OCI-LY1 (cell line): ENCODE data around the gene NXPH4.

Experiments
- H2AFZ ChIP-seq: fragments of 200-600 bp; sonication (generic), shearing (Covaris generic); 2 replicates; pipeline ENCODE4 v1.6.0; 2014; ENCODE audit warnings: antibody characterized with exemption, mild to moderate bottlenecking, low read length
- H3F3A ChIP-seq: fragments of 200-600 bp; sonication (generic), shearing (Covaris generic); 2 replicates; pipeline ENCODE4 v1.6.0; 2014; ENCODE audit warnings: mild to moderate bottlenecking, antibody characterized with exemption, low read length, moderate library complexity; ENCODE audit not compliant: insufficient read depth
- H3K27ac ChIP-seq: fragments of 200-600 bp; sonication (generic); 2 replicates; pipeline ENCODE4 v1.5.1; 2014; ENCODE audit warnings: low read length, mixed run types, mild to moderate bottlenecking, low read depth; ENCODE audit not compliant: poor library complexity, severe bottlenecking
- H3K27me3 ChIP-seq: fragments of 200-600 bp; sonication (generic); 2 replicates; pipeline ENCODE4 v1.6.0; 2014; ENCODE audit warnings: antibody characterized with exemption, mild to moderate bottlenecking, low read length, moderate library complexity; ENCODE audit not compliant: insufficient read depth
- H3K36me3 ChIP-seq: fragments of 200-600 bp; sonication (generic); 2 replicates; pipeline ENCODE4 v1.6.1; 2014; ENCODE audit warnings: mild to moderate bottlenecking, antibody characterized with exemption, low read length, moderate library complexity, mixed read lengths; ENCODE audit not compliant: insufficient read depth
- H3K4me1 ChIP-seq: fragments of 200-600 bp; sonication (generic); 2 replicates; pipeline ENCODE4 v1.5.1; 2014; ENCODE audit warnings: mild to moderate bottlenecking, low read length, moderate library complexity; ENCODE audit not compliant: insufficient read depth, severe bottlenecking
- H3K4me2 ChIP-seq: fragments of 200-600 bp; sonication (generic), shearing (Covaris generic); 2 replicates; pipeline ENCODE4 v1.6.1; 2014; ENCODE audit warnings: low read length
- H3K4me3 ChIP-seq: fragments of 200-600 bp; sonication (generic); 2 replicates; pipeline ENCODE4 v1.5.1; 2014; ENCODE audit warnings: low read length, low read depth, mild to moderate bottlenecking, mixed read lengths; ENCODE audit not compliant: poor library complexity, severe bottlenecking
- H3K79me2 ChIP-seq: fragments of 200-600 bp; shearing (Covaris generic); 2 replicates; pipeline ENCODE4 v1.6.1; 2016; ENCODE audit warnings: mixed run types, low read length, mixed read lengths; ENCODE audit not compliant: insufficient read depth
- H3K9ac ChIP-seq: fragments of 200-600 bp; sonication (generic), shearing (Covaris generic); 2 replicates; pipeline ENCODE4 v1.6.1; 2014; ENCODE audit warnings: mild to moderate bottlenecking, low read length, mixed read lengths
- H3K9me2 ChIP-seq: fragments of 200-600 bp; sonication (generic), shearing (Covaris generic); 2 replicates; pipeline ENCODE4 v1.6.1; 2014; ENCODE audit warnings: low read depth, mild to moderate bottlenecking, low read length, mixed read lengths
- H3K9me3 ChIP-seq: fragments of 200-600 bp; shearing (Covaris generic); 2 replicates; pipeline ENCODE4 v1.6.1; 2014; ENCODE audit warnings: low read length, mixed read lengths
- H4K20me1 ChIP-seq: fragments of 200-600 bp; sonication (generic), shearing (Covaris generic); 2 replicates; pipeline ENCODE4 v1.6.0; 2016; ENCODE audit warnings: mild to moderate bottlenecking, low read length; ENCODE audit not compliant: insufficient read depth
- EZH2 ChIP-seq: fragments of 200-600 bp; sonication (generic), shearing (Covaris generic); IDR thresholded peaks from 2 replicates; pipeline ENCODE4 v1.8.0; 2017; ENCODE audit warnings: borderline replicate concordance, mixed run types, mild to moderate bottlenecking, antibody characterized with exemption, low read length, moderate library complexity, mixed read lengths
- TF ChIP-seq, protein P1 (sequence below): fragments of 200-600 bp; sonication (generic), shearing (Covaris generic); IDR thresholded peaks from 2 replicates; pipeline ENCODE4 v1.5.1; 2017; ENCODE audit warnings: mild to moderate bottlenecking, antibody characterized with exemption, low read length, moderate library complexity, mixed read lengths

Gene NXPH4

DNA sequence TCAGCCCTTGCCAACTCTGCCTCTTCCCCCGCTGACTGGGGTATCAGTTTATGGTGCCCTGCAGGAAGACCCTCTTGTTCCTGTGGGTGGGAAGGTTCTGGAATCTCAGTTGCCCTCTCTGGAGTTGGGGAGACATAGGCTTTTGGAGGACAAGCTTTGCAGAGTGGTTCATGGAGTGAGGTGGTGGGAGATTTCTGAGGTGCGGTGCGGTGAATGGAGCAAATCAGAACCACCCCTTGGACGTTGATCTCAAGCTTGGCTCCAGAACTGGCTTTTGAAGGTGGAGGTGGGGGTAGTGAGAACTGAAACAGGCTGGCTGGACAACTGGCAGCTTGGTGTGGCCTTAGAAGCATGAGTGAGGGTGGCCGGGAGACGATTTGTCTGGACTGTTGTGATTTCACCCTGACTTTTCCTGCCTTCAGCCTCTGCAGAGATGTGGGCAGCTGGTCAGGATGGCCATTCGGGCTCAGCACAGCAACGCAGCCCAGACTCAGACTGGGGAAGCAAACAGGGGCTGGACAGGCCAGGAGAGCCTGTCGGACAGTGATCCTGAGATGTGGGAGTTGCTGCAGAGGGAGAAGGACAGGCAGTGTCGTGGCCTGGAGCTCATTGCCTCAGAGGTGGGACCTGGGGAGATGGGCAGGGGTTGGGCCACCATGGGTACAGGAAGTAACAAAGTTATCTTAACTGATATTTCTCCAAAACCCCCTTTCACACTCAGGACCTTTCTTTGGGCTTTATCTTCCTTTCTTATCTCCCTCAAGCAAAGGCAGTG lies 14.0 kb downstream of the NXPH4 start:
- Histone ChIP-seq H3K4me1 (peaks cover 88% of the 10 kb centered on the region), H3K9ac (peak overlapping the region; percentile 98), H3K9me3 (no peaks in the 10 kb centered on the region), H4K20me1 (no peaks in the 10 kb centered on the region), H3K4me3 (peak overlapping the region; percentile 94), H3F3A (peaks cover 10% of the 10 kb centered on the region; the same call in 1 of the 2 replicates), H3K79me2 (peaks cover 18% of the 10 kb centered on the region), H2AFZ (no peak overlapping the region), H3K9me2 (no peaks in the 10 kb centered on the region), H3K4me2 (peak overlapping the region; percentile 88), H3K27me3 (no peaks in the 10 kb centered on the region), H3K27ac (peak overlapping the region; percentile 97), H3K36me3 (peaks cover 50% of the 10 kb centered on the region)
- TF ChIP-seq, protein P1, sequence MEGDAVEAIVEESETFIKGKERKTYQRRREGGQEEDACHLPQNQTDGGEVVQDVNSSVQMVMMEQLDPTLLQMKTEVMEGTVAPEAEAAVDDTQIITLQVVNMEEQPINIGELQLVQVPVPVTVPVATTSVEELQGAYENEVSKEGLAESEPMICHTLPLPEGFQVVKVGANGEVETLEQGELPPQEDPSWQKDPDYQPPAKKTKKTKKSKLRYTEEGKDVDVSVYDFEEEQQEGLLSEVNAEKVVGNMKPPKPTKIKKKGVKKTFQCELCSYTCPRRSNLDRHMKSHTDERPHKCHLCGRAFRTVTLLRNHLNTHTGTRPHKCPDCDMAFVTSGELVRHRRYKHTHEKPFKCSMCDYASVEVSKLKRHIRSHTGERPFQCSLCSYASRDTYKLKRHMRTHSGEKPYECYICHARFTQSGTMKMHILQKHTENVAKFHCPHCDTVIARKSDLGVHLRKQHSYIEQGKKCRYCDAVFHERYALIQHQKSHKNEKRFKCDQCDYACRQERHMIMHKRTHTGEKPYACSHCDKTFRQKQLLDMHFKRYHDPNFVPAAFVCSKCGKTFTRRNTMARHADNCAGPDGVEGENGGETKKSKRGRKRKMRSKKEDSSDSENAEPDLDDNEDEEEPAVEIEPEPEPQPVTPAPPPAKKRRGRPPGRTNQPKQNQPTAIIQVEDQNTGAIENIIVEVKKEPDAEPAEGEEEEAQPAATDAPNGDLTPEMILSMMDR, result no peak
- TF ChIP-seq EZH2, result no peak

DNA sequence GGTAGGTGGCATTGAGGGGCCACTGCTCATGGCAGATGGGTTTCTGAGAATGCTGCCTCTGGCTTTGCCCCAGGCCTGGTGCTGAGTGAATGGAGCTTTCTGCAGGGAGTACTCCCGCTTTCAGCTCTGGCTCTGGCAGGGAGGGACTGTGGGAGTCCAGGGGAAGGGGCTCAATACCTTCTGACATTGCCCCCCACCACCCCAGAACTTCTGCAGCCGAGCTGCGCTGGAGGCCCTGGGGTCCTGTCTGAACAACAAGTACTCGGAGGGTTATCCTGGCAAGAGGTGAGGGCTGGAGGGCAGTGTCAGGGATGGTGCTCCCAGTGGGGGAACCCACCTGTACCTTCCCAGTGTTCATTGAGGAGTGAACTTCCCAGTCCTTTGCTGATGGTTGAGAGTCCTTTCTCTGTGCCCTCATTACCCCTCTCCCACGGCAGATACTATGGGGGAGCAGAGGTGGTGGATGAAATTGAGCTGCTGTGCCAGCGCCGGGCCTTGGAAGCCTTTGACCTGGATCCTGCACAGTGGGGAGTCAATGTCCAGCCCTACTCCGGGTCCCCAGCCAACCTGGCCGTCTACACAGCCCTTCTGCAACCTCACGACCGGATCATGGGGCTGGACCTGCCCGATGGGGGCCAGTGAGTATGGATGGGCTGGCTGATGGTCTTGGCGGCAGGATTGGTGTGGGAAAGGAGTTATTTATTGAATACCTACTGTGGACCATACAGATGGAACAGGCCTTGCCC lies 14.9 kb downstream of the NXPH4 start:
- Histone ChIP-seq H3K4me3 (peak overlapping the region; percentile 94), H3F3A (peaks cover 8% of the 10 kb centered on the region; the same call in 1 of the 2 replicates), H3K9me3 (no peaks in the 10 kb centered on the region), H3K9me2 (no peaks in the 10 kb centered on the region), H3K27ac (peak overlapping the region; percentile 97), H4K20me1 (no peaks in the 10 kb centered on the region), H3K79me2 (peaks cover 18% of the 10 kb centered on the region), H3K36me3 (peaks cover 57% of the 10 kb centered on the region), H3K4me1 (peaks cover 88% of the 10 kb centered on the region), H3K4me2 (peak overlapping the region; percentile 88), H2AFZ (no peak overlapping the region), H3K27me3 (no peaks in the 10 kb centered on the region), H3K9ac (peak overlapping the region; percentile 98)
- TF ChIP-seq EZH2, result no peak
- TF ChIP-seq, protein P1, result no peak

DNA sequence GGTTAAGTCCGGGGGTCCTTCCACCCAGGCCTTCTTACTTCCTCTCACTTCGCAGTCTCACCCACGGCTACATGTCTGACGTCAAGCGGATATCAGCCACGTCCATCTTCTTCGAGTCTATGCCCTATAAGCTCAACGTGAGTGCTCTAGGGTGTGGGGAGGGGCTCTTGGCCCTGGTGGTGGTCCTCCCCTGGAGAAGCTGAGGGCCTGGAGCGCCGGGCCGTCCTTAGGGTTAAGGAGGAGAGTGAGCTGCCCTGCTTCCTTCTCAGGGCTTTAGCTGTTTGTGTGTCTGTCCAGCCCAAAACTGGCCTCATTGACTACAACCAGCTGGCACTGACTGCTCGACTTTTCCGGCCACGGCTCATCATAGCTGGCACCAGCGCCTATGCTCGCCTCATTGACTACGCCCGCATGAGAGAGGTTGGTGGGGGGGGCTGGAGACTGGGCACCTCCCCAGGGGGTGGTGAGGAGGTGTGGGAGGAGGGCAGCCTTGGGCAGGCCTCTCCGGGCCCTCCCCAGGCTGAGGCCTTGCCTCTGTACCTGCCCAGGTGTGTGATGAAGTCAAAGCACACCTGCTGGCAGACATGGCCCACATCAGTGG lies 15.7 kb downstream of the NXPH4 start:
- H3K4me2 ChIP-seq, result peak overlapping the region; percentile 88; the same call in 1 of the 2 replicates
- H3K4me1 ChIP-seq, result peaks cover 86% of the 10 kb centered on the region
- H3K9me3 ChIP-seq, result no peaks in the 10 kb centered on the region
- H3K9me2 ChIP-seq, result no peaks in the 10 kb centered on the region
- peak overlapping the region; percentile 94 for H3K4me3 ChIP-seq
- peaks cover 57% of the 10 kb centered on the region for H3K36me3 ChIP-seq
- peak overlapping the region; percentile 98; the same call in 1 of the 2 replicates for H3K9ac ChIP-seq
- H3F3A ChIP-seq, result peaks cover 8% of the 10 kb centered on the region; the same call in 1 of the 2 replicates
- TF ChIP-seq, protein P1, result no peak
- no peaks in the 10 kb centered on the region for H4K20me1 ChIP-seq
- peak overlapping the region; percentile 97 for H3K27ac ChIP-seq
- H3K27me3 ChIP-seq, result no peaks in the 10 kb centered on the region
- no peak overlapping the region for H2AFZ ChIP-seq
- peaks cover 18% of the 10 kb centered on the region for H3K79me2 ChIP-seq
